OCI-M2 (cell line): ENCODE data around the gene MAP2K2.

Source experiments
- DNase-seq: peaks from one replicate; lab custom pipeline; 2025; ENCODE audit not compliant: unreplicated experiment; lab: John Stamatoyannopoulos, UW

Gene MAP2K2

DNA sequence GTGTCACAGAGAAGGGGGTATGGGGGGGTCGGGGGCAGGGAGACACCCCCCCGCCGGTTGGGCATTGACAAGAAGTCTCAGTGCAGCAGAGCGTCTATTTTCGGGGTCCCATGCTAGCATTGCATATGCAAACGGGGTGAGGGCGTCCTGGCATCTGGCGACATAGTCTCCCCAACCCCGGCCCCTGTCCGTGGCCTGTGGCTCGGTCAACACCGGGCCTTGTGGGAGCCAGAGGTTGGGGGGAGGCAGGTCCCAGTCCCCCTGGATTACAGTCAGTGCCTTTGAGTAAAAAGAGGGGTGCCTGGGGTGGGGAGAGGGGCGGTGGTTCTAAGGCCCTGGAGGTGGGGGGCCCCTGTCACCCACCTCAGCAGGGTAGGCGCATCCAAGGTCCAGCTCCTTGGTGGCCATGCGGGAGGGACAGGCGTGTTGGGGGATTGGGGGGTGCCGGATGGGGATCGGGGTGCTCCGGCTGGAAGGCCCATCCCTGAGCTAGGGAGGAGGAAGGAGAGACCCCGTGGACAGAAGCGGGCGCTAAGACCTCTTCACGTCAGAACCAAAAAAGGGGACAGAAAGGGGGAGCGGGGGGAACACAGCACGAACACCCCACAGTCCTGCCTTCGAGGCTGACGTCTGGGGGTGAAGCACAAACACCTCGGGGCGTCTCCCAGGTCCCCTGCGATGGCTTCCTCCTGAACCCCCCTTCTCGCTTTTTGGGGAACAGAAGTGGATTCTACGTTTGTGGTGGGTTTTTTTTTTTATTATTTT, 78.1 kb downstream of the MAP2K2 start:
- no peak for DNase-seq

DNA sequence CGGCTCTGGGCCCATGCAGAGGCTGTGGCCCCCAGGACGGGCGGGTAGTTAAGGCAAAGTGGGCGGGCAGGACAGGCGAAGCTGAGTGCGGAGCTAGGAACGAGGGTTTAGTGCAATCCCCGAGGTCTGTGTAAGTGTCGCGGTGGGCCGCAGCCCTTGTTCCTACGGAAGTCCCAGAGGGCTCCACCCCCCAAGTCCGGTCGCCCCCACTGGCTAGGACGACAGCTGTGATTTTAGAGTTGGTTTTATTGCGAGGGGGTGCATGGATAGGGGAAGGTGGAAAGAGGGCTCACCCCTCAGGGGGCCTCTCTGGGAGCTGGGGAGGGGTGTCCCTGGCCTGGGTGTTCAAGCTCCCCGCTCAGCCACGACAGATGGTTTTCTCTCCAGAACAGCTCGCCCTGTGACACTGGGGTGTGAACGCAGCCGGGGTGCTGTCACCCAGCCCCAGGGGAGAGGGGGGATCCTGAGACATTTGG, 78.9 kb downstream of the MAP2K2 start:
- DNase-seq, result no peak

DNA sequence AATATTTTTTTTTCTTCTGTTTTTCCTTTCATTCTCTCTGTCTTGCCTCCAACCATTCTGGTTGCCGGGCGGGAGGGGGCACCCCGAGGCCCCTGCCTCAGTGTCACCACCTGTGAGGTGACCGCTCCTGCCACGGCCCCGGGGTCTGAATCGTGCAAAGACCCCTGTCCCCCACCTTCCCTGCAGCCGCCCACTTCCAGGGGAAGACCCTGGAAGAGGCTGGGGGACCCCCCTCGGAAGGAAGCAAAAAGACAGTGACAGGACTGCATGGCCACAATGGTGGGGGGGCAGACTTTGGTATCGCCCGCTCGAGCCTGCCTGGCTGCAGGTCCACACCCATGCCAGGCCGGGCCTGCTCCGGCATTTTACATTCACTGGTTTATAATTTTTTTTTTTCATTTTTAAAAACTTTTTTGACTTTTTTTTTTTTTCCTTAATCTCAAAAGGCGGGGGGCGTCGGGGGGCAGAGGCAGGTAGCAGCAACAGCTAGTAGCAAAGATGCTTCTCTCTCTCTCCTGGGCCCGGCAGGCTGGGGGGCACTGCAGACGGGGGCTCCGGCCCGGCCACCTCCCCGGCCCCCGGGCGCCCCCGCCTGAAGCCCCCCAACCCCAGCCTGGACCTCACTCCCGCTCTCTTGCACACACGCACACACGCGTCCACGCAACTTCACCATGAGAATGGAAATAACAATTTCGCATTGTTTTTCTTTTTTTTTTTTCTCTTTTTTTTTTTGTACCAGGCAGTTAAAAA, 79.8 kb downstream of the MAP2K2 start:
- no peak for DNase-seq

DNA sequence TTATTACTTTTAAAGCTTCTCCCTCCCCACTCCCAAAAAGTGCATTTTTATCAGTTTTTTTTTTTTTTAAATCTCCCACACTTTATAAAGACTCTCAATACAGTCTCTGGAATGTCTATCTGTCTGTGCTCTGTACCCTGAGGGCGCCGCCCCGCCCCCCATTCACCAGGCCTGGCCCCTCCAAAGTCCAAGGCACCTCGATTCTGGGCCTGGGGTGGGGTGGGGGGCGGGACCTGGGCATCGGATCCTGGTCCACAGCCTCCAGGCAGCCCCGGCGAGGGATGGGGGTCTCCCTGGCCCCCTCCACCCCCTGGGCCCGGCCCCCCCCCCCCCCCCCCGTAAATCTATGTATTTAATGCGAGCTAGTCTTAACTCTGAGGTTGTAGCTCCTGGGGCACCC, 80.5 kb downstream of the MAP2K2 start:
- DNase-seq, result no peak

DNA sequence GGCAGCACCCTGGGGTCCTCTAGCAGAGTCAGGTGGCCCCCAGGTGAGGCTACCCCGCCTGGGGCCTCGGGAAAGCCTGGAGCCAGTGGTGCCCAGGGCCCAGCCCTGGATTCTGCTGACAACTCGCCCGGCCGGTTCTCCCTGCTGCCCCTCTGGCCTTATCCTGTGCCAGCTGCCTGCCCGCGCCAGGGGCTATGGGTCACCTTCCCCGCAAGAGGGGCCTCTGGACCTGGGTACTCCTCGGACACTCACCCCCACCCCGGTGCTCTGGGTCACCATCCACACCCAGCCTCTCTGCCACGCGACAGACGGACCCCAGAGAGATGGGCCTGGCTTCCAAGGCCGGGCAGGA, 81.2 kb downstream of the MAP2K2 start:
- DNase-seq, result no peak

DNA sequence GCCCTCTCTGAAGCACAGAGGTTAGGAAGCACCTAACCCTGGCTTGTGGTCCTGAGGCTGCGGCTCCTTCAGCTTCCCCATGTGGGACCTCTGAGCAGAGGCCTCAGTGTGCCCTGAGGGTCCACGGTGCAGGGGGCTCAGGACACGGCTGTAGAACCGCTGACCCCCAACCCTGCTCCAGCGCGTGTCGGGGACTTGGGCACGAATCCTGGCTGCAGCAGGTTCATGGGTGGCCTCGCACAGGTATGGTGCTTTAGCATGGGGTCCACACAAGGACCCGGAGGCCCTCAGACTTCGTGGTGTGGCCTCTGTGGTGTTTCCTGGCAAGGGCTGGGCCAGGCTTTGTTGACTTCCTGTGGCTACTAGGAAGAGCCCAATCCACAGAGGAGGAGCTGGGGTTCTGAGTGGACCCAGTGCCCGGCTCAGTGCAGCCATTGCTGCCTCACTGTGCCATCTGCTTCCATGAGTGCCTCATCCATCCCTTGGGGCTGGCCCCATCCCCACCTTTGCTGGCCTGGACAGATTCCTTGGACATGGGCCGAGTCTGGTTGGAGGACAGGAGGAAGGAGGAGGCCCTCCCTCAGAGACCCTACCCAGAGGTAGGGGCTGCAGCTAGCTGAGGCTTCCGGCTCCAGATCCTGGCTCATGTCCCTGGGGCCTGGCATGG, 81.7 kb downstream of the MAP2K2 start:
- DNase-seq, result no peak
